Suprapubic skin (tissue), 4 donors: ENCODE measurements around the gene EMC8. TPM values are rescaled to one million over a fixed set of nuclear protein-coding genes. Genes with fewer than 3 reads are reported as not detected.

ENCODE experiments used
- DNase-seq, 2 donors: peaks; one replicate each; pipeline ENCODE4 v3.0.0-alpha.2; 2019; ENCODE audit warnings: low spot score in 2 of 2
- H3K27ac ChIP-seq: fragments of 200-600 bp; sonication (generic); one replicate; pipeline ENCODE4 v1.5.1; 2019
- H3K27me3 ChIP-seq: fragments of 200-600 bp; sonication (generic); one replicate; pipeline ENCODE4 v1.5.1; 2019
- H3K36me3 ChIP-seq: fragments of 200-600 bp; sonication (generic); one replicate; pipeline ENCODE4 v1.5.1; 2019
- H3K4me1 ChIP-seq: fragments of 200-600 bp; sonication (generic); one replicate; pipeline ENCODE4 v1.5.1; 2019
- H3K4me3 ChIP-seq: fragments of 200-600 bp; sonication (generic); one replicate; pipeline ENCODE4 v1.5.1; 2019; ENCODE audit warnings: mild to moderate bottlenecking
- H3K9me3 ChIP-seq: fragments of 200-600 bp; sonication (generic); one replicate; pipeline ENCODE4 v1.5.1; 2019
- EP300 ChIP-seq: sonication (generic); formaldehyde crosslinking; IDR thresholded peaks from one replicate; pipeline ENCODE4 v1.6.1; 2017; ENCODE audit warnings: antibody characterized with exemption
- POLR2A ChIP-seq, 2 donors: fragments of 450-650 bp; IDR thresholded peaks; one replicate each; pipeline ENCODE4 v1.6.1; 2017; ENCODE audit warnings: antibody characterized with exemption in 2 of 2, mild to moderate bottlenecking in 2 of 2, moderate library complexity in 2 of 2
- POLR2AphosphoS5 ChIP-seq, 3 donors: sonication (generic); formaldehyde crosslinking; IDR thresholded peaks; one replicate each; pipeline ENCODE4 v1.6.1; 2017; ENCODE audit warnings: antibody characterized with exemption in 3 of 3
- WGBS: methylation state at CpG from one replicate; pipeline ENCODE4 v1.1.5; 2018; 5-methylcytosine and 5-hydroxymethylcytosine counted together
- total RNA-seq, 4 donors: library from RNA; depleted of rRNA; stranded (reverse); fragments of >200 nt; gene quantifications; one replicate each; pipeline ENCODE4 v1.1.0, GENCODE V29; 2016
- TF ChIP-seq, protein P1 (sequence below), 2 donors: fragments of 200-600 bp in 1 of 2; fragments of 450-650 bp in 1 of 2; sonication (generic) in 1 of 2; IDR thresholded peaks; one replicate each; pipeline ENCODE4 v1.5.1; 2016 to 2019; ENCODE audit warnings: antibody characterized with exemption in 2 of 2, mild to moderate bottlenecking in 1 of 2, moderate library complexity in 1 of 2

The EMC8 gene
- total RNA-seq, 4 donors from 2014 or later: 20.4 to 39.5 (median 23.9) TPM

DNA sequence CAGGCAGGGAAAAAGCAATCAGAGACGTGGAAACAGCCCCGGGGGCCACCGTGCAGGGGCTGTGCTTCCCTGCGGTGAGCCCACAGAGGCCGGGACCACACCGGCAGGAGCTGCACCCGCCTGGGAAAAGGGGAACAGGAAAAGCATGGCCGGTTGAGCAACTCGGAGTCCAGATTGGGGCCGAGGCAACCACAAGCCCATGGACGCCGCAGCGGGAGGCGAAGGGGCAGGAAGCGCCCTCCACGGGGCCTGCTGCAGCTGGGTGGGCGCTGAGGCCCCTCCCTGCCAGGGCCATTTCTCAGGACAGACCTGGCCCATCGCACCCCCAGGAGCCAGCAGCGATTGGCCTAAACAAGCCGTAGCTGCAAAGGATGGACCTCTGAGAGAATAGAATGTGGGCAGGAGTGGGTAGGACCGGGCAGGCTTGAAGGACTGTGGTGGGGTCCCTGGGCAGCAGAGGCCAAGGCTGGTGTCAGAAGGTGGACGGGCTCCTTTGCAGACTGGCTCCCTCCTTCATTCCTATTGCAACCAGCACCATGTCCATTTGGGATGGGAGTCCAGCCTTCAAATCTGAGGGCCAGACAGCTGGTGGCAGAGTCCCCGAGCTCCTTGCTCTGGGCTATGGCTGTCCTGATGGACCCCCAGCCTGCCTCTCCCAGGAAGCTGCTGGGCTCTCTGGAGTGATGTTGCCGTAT, 30.6 kb upstream of the EMC8 start:
- no peak for DNase-seq

DNA sequence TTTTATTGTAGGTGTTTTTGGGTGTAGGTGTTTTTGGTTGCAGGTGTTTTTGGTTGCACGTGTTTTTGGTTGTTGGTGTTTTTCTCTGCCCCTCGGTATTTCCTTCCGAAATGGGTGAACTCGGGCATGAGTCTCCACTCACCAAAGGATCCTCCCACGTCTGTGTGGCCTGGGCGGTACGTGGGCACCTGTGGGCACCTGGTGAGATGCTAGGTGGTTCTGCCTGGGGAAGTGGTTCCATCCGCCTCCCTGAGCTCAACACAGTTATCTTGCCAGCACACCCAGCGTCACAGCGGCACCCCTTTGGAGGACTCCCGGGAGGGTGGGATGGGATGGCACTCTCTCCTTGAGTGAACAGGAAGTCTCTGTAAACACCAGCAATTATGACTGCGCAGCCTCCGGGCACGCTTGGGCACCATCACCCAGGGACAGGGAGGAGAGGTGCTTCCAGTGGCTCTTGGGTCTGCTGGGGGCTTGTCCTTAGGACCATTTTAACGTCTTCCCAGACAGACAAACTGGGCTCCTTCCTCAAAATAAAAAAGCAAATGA, 29.9 kb upstream of the EMC8 start:
- H3K27ac ChIP-seq: no peak overlapping the region
- TF ChIP-seq, protein P1, sequence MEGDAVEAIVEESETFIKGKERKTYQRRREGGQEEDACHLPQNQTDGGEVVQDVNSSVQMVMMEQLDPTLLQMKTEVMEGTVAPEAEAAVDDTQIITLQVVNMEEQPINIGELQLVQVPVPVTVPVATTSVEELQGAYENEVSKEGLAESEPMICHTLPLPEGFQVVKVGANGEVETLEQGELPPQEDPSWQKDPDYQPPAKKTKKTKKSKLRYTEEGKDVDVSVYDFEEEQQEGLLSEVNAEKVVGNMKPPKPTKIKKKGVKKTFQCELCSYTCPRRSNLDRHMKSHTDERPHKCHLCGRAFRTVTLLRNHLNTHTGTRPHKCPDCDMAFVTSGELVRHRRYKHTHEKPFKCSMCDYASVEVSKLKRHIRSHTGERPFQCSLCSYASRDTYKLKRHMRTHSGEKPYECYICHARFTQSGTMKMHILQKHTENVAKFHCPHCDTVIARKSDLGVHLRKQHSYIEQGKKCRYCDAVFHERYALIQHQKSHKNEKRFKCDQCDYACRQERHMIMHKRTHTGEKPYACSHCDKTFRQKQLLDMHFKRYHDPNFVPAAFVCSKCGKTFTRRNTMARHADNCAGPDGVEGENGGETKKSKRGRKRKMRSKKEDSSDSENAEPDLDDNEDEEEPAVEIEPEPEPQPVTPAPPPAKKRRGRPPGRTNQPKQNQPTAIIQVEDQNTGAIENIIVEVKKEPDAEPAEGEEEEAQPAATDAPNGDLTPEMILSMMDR (IDR thresholded peaks at IDR 0.05): no peak
- no peak for TF ChIP-seq POLR2AphosphoS5 (IDR thresholded peaks at IDR 0.05)
- no peak for TF ChIP-seq POLR2A (IDR thresholded peaks at IDR 0.05)
- TF ChIP-seq EP300: no peak
- no peaks in the 10 kb centered on the region for H3K4me1 ChIP-seq
- H3K4me3 ChIP-seq: no peak overlapping the region
- H3K9me3 ChIP-seq: no peaks in the 10 kb centered on the region
- H3K27me3 ChIP-seq: peaks cover 33% of the 10 kb centered on the region
- WGBS: 81% methylated on average over 15 of the region's 15 CpGs
- no peaks in the 10 kb centered on the region for H3K36me3 ChIP-seq
- DNase-seq: no peak

More for the DNA sequence above, 30.6 kb upstream of the EMC8 start:
- Histone ChIP-seq H3K4me1 (no peaks in the 10 kb centered on the region), H3K4me3 (no peak overlapping the region), H3K27me3 (peaks cover 36% of the 10 kb centered on the region), H3K36me3 (no peaks in the 10 kb centered on the region), H3K27ac (no peak overlapping the region), H3K9me3 (no peaks in the 10 kb centered on the region)
- 48% methylated on average over 10 of the region's 24 CpGs for WGBS
- TF ChIP-seq POLR2A (IDR thresholded peaks at IDR 0.05): no peak
- TF ChIP-seq POLR2AphosphoS5 (IDR thresholded peaks at IDR 0.05): no peak
- TF ChIP-seq, protein P1 (IDR thresholded peaks at IDR 0.05): no peak
- TF ChIP-seq EP300: no peak

DNA sequence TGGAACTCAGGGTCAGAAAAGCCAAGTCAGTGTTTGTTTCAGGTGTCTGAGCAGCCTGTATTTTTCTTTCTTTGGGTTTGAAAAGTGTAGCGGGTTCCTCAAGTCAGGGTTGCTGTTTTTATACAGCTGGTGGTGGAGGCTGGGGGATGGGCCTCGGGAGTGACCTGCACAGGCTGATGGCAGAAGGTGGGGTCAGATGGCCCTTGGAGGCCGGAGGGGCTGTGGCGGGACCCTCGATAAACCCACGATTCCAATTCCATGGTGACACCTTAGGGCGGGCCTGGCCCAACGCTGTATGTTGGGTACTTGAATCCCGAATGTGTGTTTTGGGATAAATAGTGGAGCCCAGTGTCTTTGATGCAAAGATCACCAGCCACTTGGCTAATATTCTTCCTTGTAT, 28.8 kb upstream of the EMC8 start:
- no peak overlapping the region for H3K4me3 ChIP-seq
- H3K4me1 ChIP-seq: no peaks in the 10 kb centered on the region
- no peaks in the 10 kb centered on the region for H3K9me3 ChIP-seq
- DNase-seq: no peak
- WGBS: 82% methylated on average over 9 of the region's 9 CpGs
- no peaks in the 10 kb centered on the region for H3K36me3 ChIP-seq
- no peak for TF ChIP-seq EP300
- TF ChIP-seq, protein P1 (IDR thresholded peaks at IDR 0.05): no peak
- no peak for TF ChIP-seq POLR2A (IDR thresholded peaks at IDR 0.05)
- no peak for TF ChIP-seq POLR2AphosphoS5 (IDR thresholded peaks at IDR 0.05)
- H3K27me3 ChIP-seq: peaks cover 28% of the 10 kb centered on the region
- H3K27ac ChIP-seq: no peak overlapping the region

DNA sequence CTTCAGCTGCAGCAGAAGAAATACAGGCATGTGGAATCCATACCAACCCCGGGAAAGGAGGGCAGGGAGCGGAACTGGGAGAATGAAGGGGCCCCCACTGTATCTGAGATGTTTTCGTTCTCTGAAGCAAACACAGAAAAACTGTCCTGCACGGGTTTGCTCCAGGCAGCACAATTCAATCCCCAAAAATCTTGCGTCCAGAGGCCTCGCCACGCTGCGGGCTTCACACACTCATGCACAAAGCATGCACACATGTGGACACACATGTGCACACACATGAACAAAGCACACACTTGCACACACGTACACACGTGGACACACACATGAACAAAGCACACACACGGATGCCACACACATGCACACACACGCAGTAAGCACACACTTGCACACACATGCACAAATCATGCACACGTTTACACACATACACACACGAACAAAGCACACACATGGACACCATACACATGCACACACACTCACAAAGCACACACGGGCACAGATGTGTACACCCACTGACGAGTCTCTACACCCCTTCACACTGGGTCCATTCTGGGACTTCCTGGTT, 27.4 kb upstream of the EMC8 start:
- Histone ChIP-seq H3K27me3 (peaks cover 14% of the 10 kb centered on the region), H3K4me1 (no peaks in the 10 kb centered on the region), H3K9me3 (no peaks in the 10 kb centered on the region), H3K36me3 (no peaks in the 10 kb centered on the region), H3K4me3 (no peak overlapping the region), H3K27ac (no peak overlapping the region)
- WGBS: 74% methylated on average over 16 of the region's 16 CpGs
- DNase-seq: no peak
- TF ChIP-seq, protein P1 (IDR thresholded peaks at IDR 0.05): no peak
- TF ChIP-seq EP300 (no peak), POLR2AphosphoS5 (IDR thresholded peaks at IDR 0.05) (no peak), POLR2A (IDR thresholded peaks at IDR 0.05) (no peak)

DNA sequence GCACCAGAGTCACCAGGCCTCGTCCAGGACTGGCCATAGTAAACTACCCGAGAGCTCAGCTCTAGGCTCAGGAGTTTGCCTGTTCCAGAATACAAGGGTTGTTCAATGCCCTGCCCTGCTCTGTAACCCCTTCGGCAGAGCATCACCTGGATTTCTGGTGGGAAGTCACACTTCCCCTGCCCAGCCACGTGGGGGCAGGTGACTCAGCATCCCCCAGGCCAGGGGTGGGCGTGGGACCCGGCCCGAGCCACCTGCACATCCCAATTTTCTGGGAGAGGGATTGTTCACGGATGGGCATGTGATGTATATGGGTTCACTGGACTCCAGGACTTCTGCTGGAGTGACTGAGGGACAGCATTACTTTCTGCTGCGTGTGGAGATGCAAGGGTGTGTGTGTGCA, 26.0 kb upstream of the EMC8 start:
- WGBS: 80% methylated on average over 1 of the region's 9 CpGs
- DNase-seq: no peak
- no peak overlapping the region for H3K27ac ChIP-seq
- peaks cover 4% of the 10 kb centered on the region for H3K4me1 ChIP-seq
- H3K9me3 ChIP-seq: no peaks in the 10 kb centered on the region
- peaks cover 19% of the 10 kb centered on the region for H3K27me3 ChIP-seq
- H3K4me3 ChIP-seq: no peak overlapping the region
- no peaks in the 10 kb centered on the region for H3K36me3 ChIP-seq
- TF ChIP-seq EP300 (no peak), POLR2AphosphoS5 (IDR thresholded peaks at IDR 0.05) (no peak)
- TF ChIP-seq, protein P1 (IDR thresholded peaks at IDR 0.05): no peak
